OCI-LY7 (cell line): ENCODE results near the gene MROH2B.

Source experiments
- CTCF ChIP-seq: fragments of 200-600 bp; sonication (generic); conservative IDR thresholded peaks from 2 replicates; pipeline ENCODE4 v1.5.1; 2014; ENCODE audit warnings: mild to moderate bottlenecking, antibody characterized with exemption, low read length, moderate library complexity, mixed read lengths
- EZH2phosphoT487 ChIP-seq: fragments of 200-600 bp; sonication (generic); IDR thresholded peaks from 2 replicates; pipeline ENCODE4 v1.6.1; 2018; ENCODE audit warnings: low read depth, borderline replicate concordance, mild to moderate bottlenecking, mixed run types, antibody characterized with exemption, low read length, moderate library complexity, mixed read lengths

DNA sequence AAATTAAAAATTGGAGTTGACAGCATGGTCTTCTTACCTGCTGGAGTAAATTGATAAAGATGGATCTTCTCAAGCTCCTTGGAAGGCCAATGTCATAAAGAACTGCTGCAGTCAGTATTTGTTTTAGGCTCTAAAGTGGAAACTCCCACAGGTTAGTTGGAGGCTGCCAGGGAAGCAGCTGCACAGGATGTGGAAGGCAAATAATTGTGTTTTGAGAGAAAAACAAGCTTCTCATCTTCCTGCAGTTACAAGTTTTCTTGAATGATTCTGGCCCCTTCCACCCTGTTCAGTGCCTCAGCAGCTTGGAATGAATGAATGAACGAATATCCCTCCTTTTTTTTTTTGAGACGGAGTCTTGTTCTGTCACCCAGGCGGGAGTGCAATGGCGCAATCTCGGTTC lies 13.9 kb downstream of the MROH2B start:
- TF ChIP-seq CTCF (no peak), EZH2phosphoT487 (no peak)
